A673 (cell line): ENCODE data around the gene SEMA6A.

Experiments used
- CTCF ChIP-seq: fragments of 300-800, 200-600 bp; sonication (generic); conservative IDR thresholded peaks from 2 replicates; pipeline ENCODE4 v1.5.1; 2017; ENCODE audit warnings: low read depth, mild to moderate bottlenecking, antibody characterized with exemption, low read length, moderate library complexity, mixed read lengths
- EZH2 ChIP-seq: fragments of 200-600 bp; sonication (generic); IDR thresholded peaks from 2 replicates; pipeline ENCODE4 v1.6.1; 2017; ENCODE audit warnings: borderline replicate concordance, low read depth, mild to moderate bottlenecking, mixed read lengths, antibody characterized with exemption, low read length; ENCODE audit not compliant: poor library complexity, severe bottlenecking

- TF ChIP-seq CTCF (no peak), EZH2 (no peak)
Observed at GRCh38 chr5:116506488-116506887, 68.1 kb downstream of the SEMA6A start.
